Testis (tissue), 2 donors: ENCODE measurements around the gene MYO1H.

Experiments
- POLR2A ChIP-seq: fragments of 450-650 bp; IDR thresholded peaks from one replicate; pipeline ENCODE4 v1.6.1; 2017; ENCODE audit warnings: antibody characterized with exemption, mild to moderate bottlenecking, moderate library complexity
- TF ChIP-seq, protein P1 (sequence below), 3 experiments: fragments of 450-650 bp in 2 of 3; fragments of 200-600 bp in 1 of 3; sonication (generic) in 1 of 3; IDR thresholded peaks; one replicate each; pipeline ENCODE4 v1.5.1; 2016 to 2019; ENCODE audit warnings: antibody characterized with exemption in 3 of 3, mild to moderate bottlenecking in 2 of 3, moderate library complexity in 1 of 3

- TF ChIP-seq, protein P1, sequence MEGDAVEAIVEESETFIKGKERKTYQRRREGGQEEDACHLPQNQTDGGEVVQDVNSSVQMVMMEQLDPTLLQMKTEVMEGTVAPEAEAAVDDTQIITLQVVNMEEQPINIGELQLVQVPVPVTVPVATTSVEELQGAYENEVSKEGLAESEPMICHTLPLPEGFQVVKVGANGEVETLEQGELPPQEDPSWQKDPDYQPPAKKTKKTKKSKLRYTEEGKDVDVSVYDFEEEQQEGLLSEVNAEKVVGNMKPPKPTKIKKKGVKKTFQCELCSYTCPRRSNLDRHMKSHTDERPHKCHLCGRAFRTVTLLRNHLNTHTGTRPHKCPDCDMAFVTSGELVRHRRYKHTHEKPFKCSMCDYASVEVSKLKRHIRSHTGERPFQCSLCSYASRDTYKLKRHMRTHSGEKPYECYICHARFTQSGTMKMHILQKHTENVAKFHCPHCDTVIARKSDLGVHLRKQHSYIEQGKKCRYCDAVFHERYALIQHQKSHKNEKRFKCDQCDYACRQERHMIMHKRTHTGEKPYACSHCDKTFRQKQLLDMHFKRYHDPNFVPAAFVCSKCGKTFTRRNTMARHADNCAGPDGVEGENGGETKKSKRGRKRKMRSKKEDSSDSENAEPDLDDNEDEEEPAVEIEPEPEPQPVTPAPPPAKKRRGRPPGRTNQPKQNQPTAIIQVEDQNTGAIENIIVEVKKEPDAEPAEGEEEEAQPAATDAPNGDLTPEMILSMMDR (IDR thresholded peaks at IDR 0.05), result no peak
- TF ChIP-seq POLR2A, result no peak
These were observed 99.2 kb downstream of the MYO1H start for GRCh38 chr12:109446869-109447268.
